ENCODE data around the gene PDE9A.

Gene PDE9A

GRCh38 chr21:42651515-42652401 lies 1.7 kb upstream of the PDE9A start:
- no peaks in the 10 kb centered on the region for H3K4me1 ChIP-seq (ENCODE audit: low read depth, poor library complexity, severe bottlenecking)
- peaks cover 84% of the 10 kb centered on the region for H3K27me3 ChIP-seq (ENCODE audit: insufficient read depth, low read depth)
- no peak overlapping the region for H3K4me3 ChIP-seq (IDR thresholded peaks at IDR 0.05; ENCODE audit: insufficient read depth, low read depth, low read length)
- H4K20me1 ChIP-seq (ENCODE audit: insufficient read depth): no peaks in the 10 kb centered on the region
- no peak overlapping the region for H3K27ac ChIP-seq
- no peak overlapping the region for H3K9ac ChIP-seq
- H3K4me2 ChIP-seq: no peak overlapping the region
- no peaks in the 10 kb centered on the region for H3K36me3 ChIP-seq (ENCODE audit: insufficient read depth)
- no peak for TF ChIP-seq CTCF (conservative IDR thresholded peaks at IDR 0.05; ENCODE audit: low read depth, low read length)
- H3K79me2 ChIP-seq (ENCODE audit: insufficient read depth, low read depth): no peaks in the 10 kb centered on the region
- H2AFZ ChIP-seq (ENCODE audit: low read depth): no peak overlapping the region

GRCh38 chr21:42652527-42653230 lies 742 bp upstream of the PDE9A start:
- H3K4me3 ChIP-seq (IDR thresholded peaks at IDR 0.05; ENCODE audit: insufficient read depth, low read depth, low read length): no peak overlapping the region
- no peak overlapping the region for H2AFZ ChIP-seq (ENCODE audit: low read depth)
- H3K27ac ChIP-seq: no peak overlapping the region

GRCh38 chr21:42654179-42654912 lies 925 bp downstream of the PDE9A start:
- no peak for TF ChIP-seq CTCF (conservative IDR thresholded peaks at IDR 0.05; ENCODE audit: low read depth, low read length)
- H3K4me2 ChIP-seq: no peak overlapping the region

More at GRCh38 chr21:42652527-42653230, 742 bp upstream of the PDE9A start:
- H3K4me1 ChIP-seq (ENCODE audit: low read depth, poor library complexity, severe bottlenecking): no peaks in the 10 kb centered on the region
- no peak overlapping the region for H3K9ac ChIP-seq
- H4K20me1 ChIP-seq (ENCODE audit: insufficient read depth): no peaks in the 10 kb centered on the region
- no peak overlapping the region for H3K4me2 ChIP-seq
- no peaks in the 10 kb centered on the region for H3K36me3 ChIP-seq (ENCODE audit: insufficient read depth)
- no peaks in the 10 kb centered on the region for H3K79me2 ChIP-seq (ENCODE audit: insufficient read depth, low read depth)
- H3K27me3 ChIP-seq (ENCODE audit: insufficient read depth, low read depth): peaks cover 85% of the 10 kb centered on the region
- TF ChIP-seq CTCF (conservative IDR thresholded peaks at IDR 0.05; ENCODE audit: low read depth, low read length): no peak

GRCh38 chr21:42654913-42655795 lies 1.7 kb downstream of the PDE9A start:
- no peak overlapping the region for H3K9ac ChIP-seq
- no peaks in the 10 kb centered on the region for H3K79me2 ChIP-seq (ENCODE audit: insufficient read depth, low read depth)
- no peak overlapping the region for H2AFZ ChIP-seq (ENCODE audit: low read depth)
- H3K36me3 ChIP-seq (ENCODE audit: insufficient read depth): no peaks in the 10 kb centered on the region
- H3K27ac ChIP-seq: no peak overlapping the region
- no peak for TF ChIP-seq CTCF (conservative IDR thresholded peaks at IDR 0.05; ENCODE audit: low read depth, low read length)
- no peak overlapping the region for H3K4me3 ChIP-seq (IDR thresholded peaks at IDR 0.05; ENCODE audit: insufficient read depth, low read depth, low read length)
- no peaks in the 10 kb centered on the region for H4K20me1 ChIP-seq (ENCODE audit: insufficient read depth)
- peaks cover 89% of the 10 kb centered on the region for H3K27me3 ChIP-seq (ENCODE audit: insufficient read depth, low read depth)
- no peaks in the 10 kb centered on the region for H3K4me1 ChIP-seq (ENCODE audit: low read depth, poor library complexity, severe bottlenecking)
- H3K4me2 ChIP-seq: no peak overlapping the region

More at GRCh38 chr21:42654179-42654912, 925 bp downstream of the PDE9A start:
- H3K9ac ChIP-seq: no peak overlapping the region
- no peaks in the 10 kb centered on the region for H3K79me2 ChIP-seq (ENCODE audit: insufficient read depth, low read depth)
- H2AFZ ChIP-seq (ENCODE audit: low read depth): no peak overlapping the region
- peaks cover 88% of the 10 kb centered on the region for H3K27me3 ChIP-seq (ENCODE audit: insufficient read depth, low read depth)
- H3K27ac ChIP-seq: no peak overlapping the region
- no peaks in the 10 kb centered on the region for H3K36me3 ChIP-seq (ENCODE audit: insufficient read depth)
- no peaks in the 10 kb centered on the region for H4K20me1 ChIP-seq (ENCODE audit: insufficient read depth)
- H3K4me3 ChIP-seq (IDR thresholded peaks at IDR 0.05; ENCODE audit: insufficient read depth, low read depth, low read length): no peak overlapping the region
- no peaks in the 10 kb centered on the region for H3K4me1 ChIP-seq (ENCODE audit: low read depth, poor library complexity, severe bottlenecking)
